PC-9 (cell line): ENCODE data around the gene TH. TPM values are rescaled to one million over a fixed set of nuclear protein-coding genes. Genes with fewer than 3 reads are reported as not detected.

Experiments
- BruUV-seq: library from RNA; stranded (reverse); fragments of 400-500 nt; replicated peaks from 2 replicates; lab custom pipeline; 2021; lab: Mats Ljungman, UMichigan
- CTCF ChIA-PET: fragments of 300-600 bp; sonication (Branson Sonifier 250); formaldehyde crosslinking; loops from one replicate; lab custom pipeline; 2022; ENCODE audit warnings: antibody characterized with exemption; lab: Charles Lee
- POLR2A ChIA-PET: fragments of 300-600 bp; sonication (Branson Sonifier 250); formaldehyde crosslinking; loops from one replicate; lab custom pipeline; 2022; ENCODE audit warnings: antibody characterized with exemption; ENCODE audit not compliant: unreplicated experiment; lab: Charles Lee
- DNase-seq, 2 experiments: peaks; one replicate each; pipeline versions ENCODE4 v3.0.0 to v3.0.0-alpha.2; 2015 to 2022; ENCODE audit warnings: mixed read lengths in 1 of 2
- H2AFZ ChIP-seq: fragments of 200-600 bp; sonication (generic); 2 replicates; pipeline ENCODE4 v1.8.1; 2017; ENCODE audit warnings: antibody characterized with exemption
- H3F3A ChIP-seq: fragments of 200-600 bp; sonication (generic); 2 replicates; pipeline ENCODE4 v1.8.1; 2017; ENCODE audit warnings: antibody characterized with exemption, mild to moderate bottlenecking, low read depth; ENCODE audit not compliant: insufficient read depth
- H3K27ac ChIP-seq: fragments of 200-600 bp; sonication (generic); 2 replicates; pipeline ENCODE4 v1.6.1; 2016; ENCODE audit warnings: mixed run types
- H3K27me3 ChIP-seq: fragments of 200-600 bp; sonication (generic); 2 replicates; pipeline ENCODE4 v1.6.1; 2016; ENCODE audit warnings: low read depth, mixed run types; ENCODE audit not compliant: insufficient read depth
- H3K36me3 ChIP-seq: fragments of 200-600 bp; sonication (generic); 2 replicates; pipeline ENCODE4 v1.6.1; 2016; ENCODE audit warnings: low read depth, mixed run types
- H3K4me1 ChIP-seq: fragments of 200-600 bp; sonication (generic); replicated peaks from 2 replicates; pipeline ENCODE4 v1.6.1; 2016; ENCODE audit warnings: mixed run types; ENCODE audit not compliant: insufficient read depth
- H3K4me2 ChIP-seq: fragments of 200-600 bp; sonication (generic); 2 replicates; pipeline ENCODE4 v1.6.1; 2017; ENCODE audit warnings: mixed run types
- H3K4me3 ChIP-seq: fragments of 200-600 bp; sonication (generic); 2 replicates; pipeline ENCODE4 v1.6.1; 2016; ENCODE audit warnings: mixed run types
- H3K79me2 ChIP-seq: fragments of 200-600 bp; sonication (generic); 2 replicates; pipeline ENCODE4 v1.6.1; 2017; ENCODE audit warnings: low read depth, mixed run types
- H3K9me2 ChIP-seq: fragments of 200-600 bp; sonication (generic); 2 replicates; pipeline ENCODE4 v1.8.1; 2017; ENCODE audit warnings: mild to moderate bottlenecking; ENCODE audit not compliant: insufficient read depth
- H3K9me3 ChIP-seq: fragments of 200-600 bp; sonication (generic); 2 replicates; pipeline ENCODE4 v1.8.1; 2016; ENCODE audit warnings: low read depth; ENCODE audit not compliant: insufficient read depth
- H4K20me1 ChIP-seq: fragments of 200-600 bp; sonication (generic); 2 replicates; pipeline ENCODE4 v1.8.1; 2017; ENCODE audit not compliant: insufficient read depth
- EZH2 ChIP-seq: fragments of 200-600 bp; sonication (generic); IDR thresholded peaks from 2 replicates; pipeline ENCODE4 v1.8.0; 2017; ENCODE audit warnings: antibody characterized with exemption, low read depth
- intact Hi-C: fragments of 100-400 bp; cut with micrococcal nuclease; formaldehyde crosslinking; loops from one replicate; pipeline ENCODE4 v1.10.0; 2022; ENCODE audit not compliant: unreplicated experiment
- total RNA-seq: library from RNA; stranded (reverse); gene quantifications from 2 replicates; pipeline ENCODE4 v1.2.3, GENCODE V29; 2021
- TF ChIP-seq, protein P1 (sequence below): fragments of 200-600 bp; sonication (generic); conservative IDR thresholded peaks from 2 replicates; pipeline ENCODE4 v1.6.1; 2017; ENCODE audit warnings: mixed run types, antibody characterized with exemption, mild to moderate bottlenecking, moderate library complexity

TH gene
- total RNA-seq, 1 experiment from 2014 or later = 2.2 TPM

DNA sequence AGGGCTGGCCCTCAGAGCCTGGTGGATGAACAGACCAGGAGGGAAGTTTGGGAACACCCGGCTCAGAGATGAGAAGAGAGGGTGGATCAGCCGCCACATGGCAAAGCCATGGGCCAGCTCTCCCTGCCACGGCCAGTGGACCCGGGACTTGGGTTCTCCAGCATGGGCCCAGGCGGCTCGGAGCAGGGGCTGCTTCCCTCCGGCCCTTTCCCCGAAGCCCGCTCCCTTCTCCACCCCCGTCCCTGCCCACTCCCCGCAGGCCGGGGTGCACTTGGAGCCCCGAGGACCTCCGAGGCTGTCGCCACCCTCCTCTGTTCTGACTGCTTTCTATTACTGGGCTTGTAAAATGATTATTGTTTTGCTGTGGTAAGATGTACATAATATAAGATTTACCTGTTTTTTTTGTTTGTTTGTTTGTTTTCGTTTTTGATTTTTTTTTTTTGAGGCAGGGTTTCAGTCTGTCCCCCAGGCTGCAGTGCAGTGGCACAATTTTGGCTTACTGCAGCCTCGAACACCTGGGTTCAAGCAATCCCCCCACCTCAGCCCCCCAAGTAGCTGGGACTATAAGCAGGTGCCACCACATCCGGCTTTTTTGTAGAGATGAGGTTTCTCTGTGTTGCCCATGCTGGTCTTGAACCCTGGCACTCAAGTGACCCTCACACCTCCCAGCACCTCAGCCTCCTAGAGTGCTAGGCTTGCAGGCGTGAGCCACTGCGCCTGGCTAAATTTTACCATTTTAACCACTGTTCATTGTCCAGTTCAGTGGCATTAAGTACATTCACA lies 11.3 kb upstream of the TH start:
- no peaks in the 10 kb centered on the region for H3K9me3 ChIP-seq
- CTCF ChIA-PET = no interaction called here
- no peak overlapping the region for H3K4me2 ChIP-seq
- no peak overlapping the region for H3K27ac ChIP-seq
- H3K36me3 ChIP-seq = no peaks in the 10 kb centered on the region
- H3K79me2 ChIP-seq = 0 out of 2 replicates have a peak, but pooled peaks cover 4% of the 10 kb centered on the region
- H4K20me1 ChIP-seq = no peaks in the 10 kb centered on the region
- BruUV-seq = no TSS peak
- no peaks in the 10 kb centered on the region for H3K9me2 ChIP-seq
- TF ChIP-seq, protein P1, sequence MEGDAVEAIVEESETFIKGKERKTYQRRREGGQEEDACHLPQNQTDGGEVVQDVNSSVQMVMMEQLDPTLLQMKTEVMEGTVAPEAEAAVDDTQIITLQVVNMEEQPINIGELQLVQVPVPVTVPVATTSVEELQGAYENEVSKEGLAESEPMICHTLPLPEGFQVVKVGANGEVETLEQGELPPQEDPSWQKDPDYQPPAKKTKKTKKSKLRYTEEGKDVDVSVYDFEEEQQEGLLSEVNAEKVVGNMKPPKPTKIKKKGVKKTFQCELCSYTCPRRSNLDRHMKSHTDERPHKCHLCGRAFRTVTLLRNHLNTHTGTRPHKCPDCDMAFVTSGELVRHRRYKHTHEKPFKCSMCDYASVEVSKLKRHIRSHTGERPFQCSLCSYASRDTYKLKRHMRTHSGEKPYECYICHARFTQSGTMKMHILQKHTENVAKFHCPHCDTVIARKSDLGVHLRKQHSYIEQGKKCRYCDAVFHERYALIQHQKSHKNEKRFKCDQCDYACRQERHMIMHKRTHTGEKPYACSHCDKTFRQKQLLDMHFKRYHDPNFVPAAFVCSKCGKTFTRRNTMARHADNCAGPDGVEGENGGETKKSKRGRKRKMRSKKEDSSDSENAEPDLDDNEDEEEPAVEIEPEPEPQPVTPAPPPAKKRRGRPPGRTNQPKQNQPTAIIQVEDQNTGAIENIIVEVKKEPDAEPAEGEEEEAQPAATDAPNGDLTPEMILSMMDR = no peak
- TF ChIP-seq EZH2 = no peak
- POLR2A ChIA-PET = no interaction called here
- H3F3A ChIP-seq = peaks cover 23% of the 10 kb centered on the region; the same call in 1 of the 2 replicates
- intact Hi-C loops = no loop called here
- H3K27me3 ChIP-seq = no peaks in the 10 kb centered on the region
- no peak for DNase-seq
- no peak overlapping the region for H2AFZ ChIP-seq
- H3K4me3 ChIP-seq = no peak overlapping the region
- peaks cover 35% of the 10 kb centered on the region for H3K4me1 ChIP-seq

DNA sequence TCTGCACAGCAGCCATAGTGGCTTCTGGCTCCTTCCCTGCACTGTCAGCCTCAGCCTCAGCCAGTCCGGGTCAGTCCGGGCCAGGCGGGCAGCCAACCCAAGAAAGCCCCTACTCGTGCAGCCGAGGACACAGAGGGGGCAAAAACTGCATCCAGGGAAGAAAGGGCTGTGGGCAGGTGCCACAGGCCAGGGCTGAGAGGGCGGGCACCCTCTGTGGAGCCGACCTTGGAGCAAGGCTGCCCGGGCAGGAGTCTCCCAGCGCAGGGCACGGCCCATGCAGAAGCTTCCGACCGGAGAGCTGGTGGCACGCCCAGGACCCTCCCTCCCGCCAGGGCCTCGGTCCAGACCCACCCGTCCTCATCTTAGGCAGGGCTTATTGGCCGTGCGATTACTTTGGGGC lies 10.5 kb upstream of the TH start:
- Histone ChIP-seq H3K9me2 (no peaks in the 10 kb centered on the region), H3K36me3 (no peaks in the 10 kb centered on the region), H3F3A (peaks cover 18% of the 10 kb centered on the region; the same call in 1 of the 2 replicates), H4K20me1 (no peaks in the 10 kb centered on the region), H3K4me1 (peaks cover 35% of the 10 kb centered on the region), H3K27me3 (no peaks in the 10 kb centered on the region), H3K27ac (no peak overlapping the region; the same call in 1 of the 2 replicates), H3K4me3 (no peak overlapping the region), H3K9me3 (no peaks in the 10 kb centered on the region), H2AFZ (no peak overlapping the region), H3K79me2 (0 out of 2 replicates have a peak, but pooled peaks cover 4% of the 10 kb centered on the region), H3K4me2 (no peak overlapping the region)
- ChIA-PET POLR2A (interaction anchor here (0.6 to 0.7 kb wide), 2 partner anchors 12 to 231 kb away, joined by 3 to 6 read pairs; no protein-coding TSS in a partner anchor), CTCF (no interaction called here)
- BruUV-seq = no TSS peak
- intact Hi-C loops = no loop called here
- no peak for DNase-seq
- no peak for TF ChIP-seq EZH2
- TF ChIP-seq, protein P1 = no peak

DNA sequence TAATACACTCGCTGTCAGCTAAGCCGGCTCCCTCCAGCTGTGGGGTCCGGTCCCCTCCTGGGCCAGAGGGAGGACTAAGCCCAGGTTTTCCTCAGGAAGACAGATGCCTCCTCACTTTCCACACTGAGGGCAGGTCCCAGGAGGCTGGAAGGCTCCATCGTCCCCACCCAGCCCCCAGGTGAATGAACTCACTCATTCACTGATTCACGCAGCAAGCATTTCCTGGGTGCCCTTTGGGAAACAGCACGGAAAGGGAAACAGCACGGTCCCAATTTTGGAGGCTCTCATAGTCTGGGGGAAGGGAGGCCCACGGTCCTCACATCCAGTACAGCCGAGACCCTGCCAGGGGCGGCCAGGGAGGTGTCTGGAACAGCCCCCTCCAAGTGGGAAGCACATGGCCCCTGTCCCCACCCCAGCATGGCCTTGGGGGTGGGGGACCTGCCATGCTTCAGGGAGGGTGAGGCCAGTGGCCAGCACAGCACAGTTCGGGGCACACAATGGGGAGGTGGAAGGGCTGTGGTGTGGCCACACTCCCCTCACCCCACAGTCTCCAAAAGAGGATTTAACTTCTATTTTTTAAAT lies 9.3 kb upstream of the TH start:
- no peaks in the 10 kb centered on the region for H3K27me3 ChIP-seq
- CTCF ChIA-PET = no interaction called here
- no peak overlapping the region; the same call in 1 of the 2 replicates for H2AFZ ChIP-seq
- peak overlapping the region; percentile 73 for H3K4me2 ChIP-seq
- no peaks in the 10 kb centered on the region for H3K9me2 ChIP-seq
- peaks cover 41% of the 10 kb centered on the region for H3K4me1 ChIP-seq
- no peaks in the 10 kb centered on the region for H3K9me3 ChIP-seq
- peak; percentile 55 to 78 for DNase-seq
- peak overlapping the region; percentile 47; the same call in 1 of the 2 replicates for H3K4me3 ChIP-seq
- H3K27ac ChIP-seq = peak overlapping the region; percentile 89
- 0 out of 2 replicates have a peak, but pooled peaks cover 4% of the 10 kb centered on the region for H3K79me2 ChIP-seq
- H3F3A ChIP-seq = peaks cover 22% of the 10 kb centered on the region; the same call in 1 of the 2 replicates
- H3K36me3 ChIP-seq = no peaks in the 10 kb centered on the region
- no peaks in the 10 kb centered on the region for H4K20me1 ChIP-seq
- POLR2A ChIA-PET = interaction anchor here (0.6 kb wide), 1 partner anchor 129 kb away, joined by 3 read pairs; no protein-coding TSS in a partner anchor
- intact Hi-C loops = no loop called here
- no TSS peak for BruUV-seq
- TF ChIP-seq, protein P1 = no peak
- no peak for TF ChIP-seq EZH2
